ENCODE measurements around the gene NDUFS7.

The NDUFS7 gene

GRCh38 chr19:1422943-1423342 is 39.2 kb downstream of the NDUFS7 start:
- no peak overlapping the region for H3K27ac Mint-ChIP-seq
- no peaks in the 10 kb centered on the region for H3K36me3 Mint-ChIP-seq
- H3K9me3 Mint-ChIP-seq (ENCODE audit: low read depth) = no peaks in the 10 kb centered on the region
- no peaks in the 10 kb centered on the region for H3K27me3 Mint-ChIP-seq
- no peak overlapping the region for H3K4me3 Mint-ChIP-seq
- H3K4me1 Mint-ChIP-seq (ENCODE audit: low read depth) = peaks cover 2% of the 10 kb centered on the region

GRCh38 chr19:1423436-1424191 is 39.9 kb downstream of the NDUFS7 start:
- H3K36me3 Mint-ChIP-seq = no peaks in the 10 kb centered on the region

DNA sequence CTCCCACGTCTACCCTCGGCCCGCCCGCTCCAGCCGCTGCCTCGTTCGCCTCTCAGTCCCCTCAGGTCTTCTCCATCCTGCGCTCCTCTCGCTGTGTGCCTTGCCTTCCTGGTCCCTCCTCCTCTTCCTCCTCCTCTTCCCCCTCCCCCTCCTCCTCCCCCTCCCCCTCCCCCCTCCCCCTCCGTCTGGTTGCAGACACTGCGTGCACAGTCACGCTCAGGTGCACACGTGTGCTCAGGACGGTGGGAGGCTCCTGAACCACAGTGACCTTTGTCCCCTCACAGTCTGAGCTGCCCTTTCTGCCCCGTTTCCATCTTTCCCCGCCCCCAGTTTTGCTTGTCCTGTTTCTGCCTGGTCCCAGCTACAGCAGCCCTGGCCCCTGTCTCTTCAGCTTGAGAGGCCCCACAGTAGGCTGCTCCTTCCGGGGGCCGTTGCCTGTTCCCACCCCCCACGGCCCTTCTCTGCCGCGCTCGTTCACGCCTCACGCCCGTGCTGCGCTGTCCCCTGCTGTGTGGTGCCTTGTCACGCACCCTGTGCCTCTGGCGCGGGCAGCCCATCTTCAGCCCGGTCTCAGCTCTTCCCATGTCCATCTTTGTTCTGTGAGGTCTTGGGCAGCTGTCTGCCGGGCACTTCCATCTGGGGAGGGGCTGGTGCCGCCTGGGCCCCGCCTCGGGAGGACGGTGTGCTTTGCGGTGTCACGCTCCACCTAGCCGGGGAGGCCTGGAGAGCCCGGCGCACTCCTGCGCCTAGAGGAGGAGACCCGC is 40.7 kb downstream of the NDUFS7 start:
- H3K4me3 Mint-ChIP-seq = no peak overlapping the region
- no peaks in the 10 kb centered on the region for H3K27me3 Mint-ChIP-seq
- peaks cover 2% of the 10 kb centered on the region for H3K4me1 Mint-ChIP-seq (ENCODE audit: low read depth)
- H3K27ac Mint-ChIP-seq = no peak overlapping the region
- H3K36me3 Mint-ChIP-seq = no peaks in the 10 kb centered on the region
- H3K9me3 Mint-ChIP-seq (ENCODE audit: low read depth) = no peaks in the 10 kb centered on the region

More at GRCh38 chr19:1423436-1424191, 39.9 kb downstream of the NDUFS7 start:
- Mint-ChIP-seq H3K27me3 (no peaks in the 10 kb centered on the region), H3K27ac (no peak overlapping the region), H3K9me3 (ENCODE audit: low read depth) (no peaks in the 10 kb centered on the region), H3K4me1 (ENCODE audit: low read depth) (peaks cover 2% of the 10 kb centered on the region), H3K4me3 (no peak overlapping the region)

DNA sequence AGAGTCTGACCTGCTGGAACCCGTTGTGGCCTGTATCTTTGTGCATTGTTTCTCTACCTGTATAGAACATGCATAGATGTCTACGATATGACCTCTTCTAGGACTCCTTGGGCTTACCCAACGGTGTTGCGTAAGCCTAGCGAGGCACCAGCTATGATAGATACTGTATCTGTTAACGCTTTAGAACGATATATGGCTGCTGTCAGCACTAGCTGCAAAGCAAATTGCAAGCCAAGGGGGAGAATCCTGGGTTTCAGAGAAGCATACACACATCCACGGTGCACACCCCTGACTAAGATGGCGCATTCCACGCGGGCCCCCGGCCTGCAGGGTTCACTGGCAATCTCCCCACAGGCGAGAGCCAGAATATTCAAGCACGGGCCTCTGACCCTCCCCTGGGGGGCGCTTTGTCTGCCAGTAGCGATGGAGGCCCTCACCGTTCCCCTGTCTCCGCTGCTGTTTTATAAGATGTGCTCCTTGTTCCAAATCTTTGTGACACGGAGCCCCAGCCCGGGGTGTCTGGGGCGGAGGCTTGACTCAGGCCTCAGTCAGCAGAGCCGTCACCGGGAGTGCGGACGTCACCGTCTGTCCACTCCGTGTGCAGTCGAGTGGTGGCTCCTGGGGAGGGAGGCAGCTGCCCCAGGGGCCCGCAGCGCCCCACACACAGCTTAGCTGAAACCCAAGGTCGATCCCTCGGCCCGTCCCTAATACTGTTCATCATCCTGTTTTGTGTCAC is 41.6 kb downstream of the NDUFS7 start:
- Mint-ChIP-seq H3K9me3 (ENCODE audit: low read depth) (no peaks in the 10 kb centered on the region), H3K4me3 (no peak overlapping the region), H3K27ac (no peak overlapping the region), H3K36me3 (no peaks in the 10 kb centered on the region), H3K27me3 (no peaks in the 10 kb centered on the region), H3K4me1 (ENCODE audit: low read depth) (peaks cover 2% of the 10 kb centered on the region)

DNA sequence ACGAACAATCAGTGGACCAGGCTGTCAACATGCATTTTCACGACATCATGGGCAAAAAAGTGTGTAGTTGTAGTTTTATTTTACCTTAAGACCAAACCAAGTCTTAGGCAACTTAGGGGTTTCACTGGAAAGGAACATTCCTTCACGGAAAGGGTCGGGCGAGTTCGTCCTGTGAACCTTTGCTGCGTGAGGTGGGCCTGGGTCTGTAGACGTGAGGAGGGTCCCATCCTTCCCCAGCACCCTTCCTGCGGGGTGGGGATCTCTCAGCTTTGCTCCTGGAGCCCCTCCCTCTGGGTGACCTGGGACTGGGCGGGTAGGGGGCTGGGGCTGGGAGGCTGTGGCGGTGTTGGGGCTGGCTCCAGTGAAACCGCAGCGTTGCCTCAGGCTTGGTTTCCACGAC is 42.2 kb downstream of the NDUFS7 start:
- Mint-ChIP-seq H3K27ac (no peak overlapping the region), H3K9me3 (ENCODE audit: low read depth) (no peaks in the 10 kb centered on the region)

DNA sequence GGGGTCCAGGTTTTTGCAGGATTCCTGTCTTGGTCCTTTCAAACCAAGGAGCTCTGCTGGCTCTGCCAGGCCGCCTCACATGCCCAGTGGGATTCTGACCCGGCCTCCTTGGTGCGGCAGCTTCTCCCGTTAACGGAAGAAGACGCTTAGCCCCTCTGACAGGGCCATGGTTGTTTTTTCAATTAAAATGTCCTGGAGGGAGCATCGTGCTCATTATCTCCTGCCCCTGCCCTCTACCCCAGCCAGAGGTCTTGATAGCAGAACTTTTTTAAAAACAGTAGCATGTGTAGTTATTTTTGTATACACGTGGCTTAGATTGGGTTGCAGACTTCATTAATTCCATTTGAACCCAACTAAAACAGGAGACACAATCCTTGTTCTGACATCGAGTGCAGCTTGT is 43.0 kb downstream of the NDUFS7 start:
- no peaks in the 10 kb centered on the region for H3K36me3 Mint-ChIP-seq
- H3K9me3 Mint-ChIP-seq (ENCODE audit: low read depth) = no peaks in the 10 kb centered on the region

More for the DNA sequence above, 42.2 kb downstream of the NDUFS7 start:
- H3K27me3 Mint-ChIP-seq = no peaks in the 10 kb centered on the region
- H3K36me3 Mint-ChIP-seq = no peaks in the 10 kb centered on the region
- peaks cover 2% of the 10 kb centered on the region for H3K4me1 Mint-ChIP-seq (ENCODE audit: low read depth)
- no peak overlapping the region for H3K4me3 Mint-ChIP-seq

DNA sequence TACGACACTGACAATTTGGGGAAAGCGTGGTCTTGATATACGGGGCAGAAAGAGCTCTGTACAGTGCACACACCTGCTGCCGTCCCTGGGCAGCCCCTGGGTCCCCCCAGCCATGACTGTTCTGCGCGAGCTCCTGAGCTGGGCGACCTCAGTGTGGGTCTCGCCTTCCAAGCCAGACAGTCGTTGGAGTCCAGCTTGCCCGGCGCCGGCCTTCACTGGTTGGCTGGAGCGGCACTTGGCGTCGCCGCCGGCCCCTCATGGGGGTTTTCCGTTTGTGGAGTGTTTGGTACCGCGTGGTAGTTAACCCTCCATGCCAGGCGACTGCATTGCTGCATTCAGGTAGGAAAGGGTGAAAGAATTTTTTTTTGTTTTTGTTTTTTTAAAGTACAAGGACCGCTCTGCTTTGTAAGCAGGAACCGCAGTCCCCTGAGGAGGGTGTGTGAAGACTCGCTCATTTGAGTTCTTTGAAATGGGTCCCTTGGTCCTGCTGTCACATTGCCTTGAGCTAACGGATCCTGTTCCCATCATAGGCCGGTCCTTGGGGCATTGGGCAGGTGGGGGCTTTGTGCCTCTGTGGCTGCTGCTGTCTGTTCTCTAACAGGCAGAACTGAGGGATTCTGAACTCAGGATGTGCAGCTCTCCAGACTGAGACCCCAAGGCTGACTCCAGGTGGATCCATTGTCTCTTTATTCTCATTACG is 43.7 kb downstream of the NDUFS7 start:
- H3K27me3 Mint-ChIP-seq = no peaks in the 10 kb centered on the region
- peaks cover 2% of the 10 kb centered on the region for H3K4me1 Mint-ChIP-seq (ENCODE audit: low read depth)
- no peak overlapping the region for H3K4me3 Mint-ChIP-seq
- H3K9me3 Mint-ChIP-seq (ENCODE audit: low read depth) = no peaks in the 10 kb centered on the region
- H3K36me3 Mint-ChIP-seq = no peaks in the 10 kb centered on the region
- H3K27ac Mint-ChIP-seq = no peak overlapping the region

More for the DNA sequence above, 43.0 kb downstream of the NDUFS7 start:
- Mint-ChIP-seq H3K27ac (no peak overlapping the region), H3K4me3 (no peak overlapping the region), H3K27me3 (no peaks in the 10 kb centered on the region), H3K4me1 (ENCODE audit: low read depth) (peaks cover 2% of the 10 kb centered on the region)

GRCh38 chr19:1428738-1429391 is 45.2 kb downstream of the NDUFS7 start:
- Mint-ChIP-seq H3K36me3 (no peaks in the 10 kb centered on the region), H3K9me3 (ENCODE audit: low read depth) (no peaks in the 10 kb centered on the region), H3K4me3 (no peak overlapping the region), H3K27ac (no peak overlapping the region), H3K4me1 (ENCODE audit: low read depth) (peaks cover 2% of the 10 kb centered on the region), H3K27me3 (no peaks in the 10 kb centered on the region)

DNA sequence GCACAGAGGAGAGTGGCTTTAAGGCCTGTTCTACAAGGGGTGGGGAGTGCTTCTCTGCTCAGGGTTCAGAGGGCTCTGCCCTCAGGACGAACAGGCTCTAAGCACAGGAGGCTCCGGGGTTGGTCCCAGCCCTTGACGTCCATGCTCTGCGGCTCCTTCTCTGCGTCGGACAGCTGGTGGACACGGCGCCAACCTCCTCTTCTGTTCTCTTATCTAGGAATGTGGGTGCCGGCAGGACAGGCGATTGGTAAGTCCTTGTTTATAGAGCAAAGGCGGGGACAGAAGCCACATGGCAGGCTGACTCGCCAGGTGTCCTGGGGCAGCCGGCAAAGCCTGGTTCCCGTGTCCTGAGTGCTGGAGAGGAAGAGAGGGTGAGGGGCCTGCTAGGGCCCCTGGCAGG is 46.0 kb downstream of the NDUFS7 start:
- H3K27ac Mint-ChIP-seq = no peak overlapping the region
- no peaks in the 10 kb centered on the region for H3K9me3 Mint-ChIP-seq (ENCODE audit: low read depth)
- H3K4me3 Mint-ChIP-seq = no peak overlapping the region
- H3K27me3 Mint-ChIP-seq = no peaks in the 10 kb centered on the region
- H3K36me3 Mint-ChIP-seq = no peaks in the 10 kb centered on the region
- peaks cover 2% of the 10 kb centered on the region for H3K4me1 Mint-ChIP-seq (ENCODE audit: low read depth)

GRCh38 chr19:1430246-1430645 is 46.5 kb downstream of the NDUFS7 start:
- Mint-ChIP-seq H3K36me3 (no peaks in the 10 kb centered on the region), H3K4me3 (no peak overlapping the region), H3K27me3 (no peaks in the 10 kb centered on the region), H3K4me1 (ENCODE audit: low read depth) (no peaks in the 10 kb centered on the region), H3K9me3 (ENCODE audit: low read depth) (no peaks in the 10 kb centered on the region), H3K27ac (no peak overlapping the region)

- Mint-ChIP-seq H3K36me3 (no peaks in the 10 kb centered on the region), H3K9me3 (ENCODE audit: low read depth) (no peaks in the 10 kb centered on the region), H3K27ac (no peak overlapping the region), H3K4me3 (no peak overlapping the region), H3K27me3 (no peaks in the 10 kb centered on the region), H3K4me1 (ENCODE audit: low read depth) (no peaks in the 10 kb centered on the region)
Observed at GRCh38 chr19:1431759-1432506, 48.2 kb downstream of the NDUFS7 start.

GRCh38 chr19:1432507-1432887 is 48.8 kb downstream of the NDUFS7 start:
- H3K9me3 Mint-ChIP-seq (ENCODE audit: low read depth) = no peaks in the 10 kb centered on the region
- H3K27ac Mint-ChIP-seq = no peak overlapping the region
- no peaks in the 10 kb centered on the region for H3K27me3 Mint-ChIP-seq
- peaks cover under 1% of the 10 kb centered on the region for H3K4me1 Mint-ChIP-seq (ENCODE audit: low read depth)
- no peaks in the 10 kb centered on the region for H3K36me3 Mint-ChIP-seq
- H3K4me3 Mint-ChIP-seq = no peak overlapping the region

DNA sequence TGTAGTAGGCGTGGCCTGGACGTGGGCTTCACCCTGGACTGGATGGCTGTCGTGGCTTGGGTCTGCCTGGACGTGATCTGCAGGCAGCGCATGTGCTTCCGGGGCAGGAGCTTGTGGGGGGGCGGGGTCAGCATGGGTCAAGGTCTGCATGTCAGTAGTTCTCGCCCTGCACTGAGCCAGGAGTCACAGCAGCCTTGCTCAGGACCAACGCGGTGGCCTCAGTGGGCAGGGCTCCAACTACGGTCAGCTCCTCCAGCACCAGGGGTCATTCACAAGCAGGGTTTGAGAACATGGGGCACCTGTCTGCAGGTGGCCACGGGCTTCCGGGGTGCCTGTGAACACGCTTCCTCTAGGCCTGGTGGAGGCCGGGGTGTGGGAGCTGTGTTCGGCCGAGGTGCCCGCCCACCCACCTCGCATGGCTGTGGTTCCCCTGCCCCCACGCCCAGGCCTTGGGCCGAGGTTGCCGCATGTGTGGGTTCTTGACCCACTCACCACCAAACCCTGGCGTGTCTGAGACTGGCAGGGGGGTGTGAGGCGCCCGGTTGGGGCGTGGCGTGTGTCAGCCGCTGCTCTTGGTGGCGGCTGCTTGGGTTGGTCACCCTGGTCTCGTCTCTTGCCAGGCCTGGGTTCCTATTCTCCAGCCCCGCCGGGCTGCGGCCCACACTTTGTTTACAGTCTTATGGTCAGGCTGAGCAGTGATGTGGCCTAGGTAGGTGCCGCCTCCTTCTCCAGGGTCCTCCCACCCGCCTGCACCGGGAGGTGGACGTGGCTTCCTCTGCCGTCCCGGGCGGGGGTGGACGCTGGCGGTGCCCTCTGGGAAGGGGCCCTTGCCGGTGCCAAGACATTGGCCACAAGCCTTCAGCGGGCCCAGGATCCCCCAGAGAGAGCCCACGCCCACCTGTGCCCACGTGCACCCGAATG is 49.7 kb downstream of the NDUFS7 start:
- Mint-ChIP-seq H3K27me3 (no peaks in the 10 kb centered on the region), H3K4me3 (no peak overlapping the region), H3K36me3 (no peaks in the 10 kb centered on the region), H3K9me3 (ENCODE audit: low read depth) (no peaks in the 10 kb centered on the region), H3K4me1 (ENCODE audit: low read depth) (peaks cover 6% of the 10 kb centered on the region), H3K27ac (no peak overlapping the region)

Measured in activated naive CD8-positive, alpha-beta T cell (primary cell).